ENCODE results near the gene CSNK1G2. TPM values are rescaled to one million over a fixed set of nuclear protein-coding genes. Genes with fewer than 3 reads are reported as not detected.

CSNK1G2 gene
- total RNA-seq (2014; rRNA removed), result 96.0 and 103 TPM in 2 replicates
- 50.1 TPM for polyA plus RNA-seq (2012)

DNA sequence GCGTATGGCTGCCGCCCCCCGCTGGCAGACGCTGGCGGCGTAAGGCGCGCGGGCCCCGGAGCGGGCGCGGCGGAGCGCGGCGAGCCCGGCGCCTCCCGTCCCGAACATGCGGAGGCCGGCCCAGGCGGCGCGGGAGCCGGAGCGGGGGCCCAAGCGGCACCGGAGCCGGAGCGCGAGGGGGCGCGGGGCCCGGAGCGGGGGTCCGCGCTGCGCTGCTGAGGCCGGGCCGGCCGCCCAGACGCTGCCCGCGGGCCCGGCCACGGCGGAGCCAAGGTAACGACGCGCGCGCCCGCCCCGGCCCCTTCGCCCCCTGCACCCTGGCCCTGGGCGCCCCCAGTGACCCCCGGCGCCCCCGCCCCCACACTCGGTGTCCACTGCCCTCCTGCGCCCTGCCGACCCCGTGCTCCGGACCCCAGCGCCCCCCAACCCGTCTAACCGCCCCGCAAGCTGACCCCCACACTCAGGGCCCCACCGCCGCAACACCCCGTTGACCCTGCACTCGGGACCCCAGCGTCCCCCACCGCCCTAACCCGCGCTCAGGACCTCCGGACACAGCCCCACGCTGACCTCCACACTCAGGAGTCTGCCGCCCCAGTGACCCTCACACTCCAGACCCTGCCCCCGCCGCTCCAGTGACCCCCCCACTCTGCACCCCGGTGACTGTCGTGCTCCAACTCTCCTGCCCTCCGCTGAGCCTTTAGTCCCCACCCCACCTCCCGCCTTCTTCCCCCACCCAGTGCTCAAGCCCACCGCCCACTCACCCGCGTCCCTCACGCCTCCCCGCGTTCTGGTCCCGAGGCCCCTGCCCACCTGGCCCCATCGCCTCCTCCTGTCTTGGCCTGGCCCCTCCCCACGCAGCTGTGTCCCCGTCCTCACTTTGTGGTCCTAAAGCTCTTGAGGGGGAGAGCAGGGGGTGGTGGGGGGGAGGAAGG is at the start of gene CSNK1G2:
Gene CSNK1G2, plus strand, starts transcription at position 27 of the 932 bp plus-strand sequence. CDS start 28,601 bp downstream, outside the sequence.
- no peak for DNase-seq (ENCODE audit: low read depth)

DNA sequence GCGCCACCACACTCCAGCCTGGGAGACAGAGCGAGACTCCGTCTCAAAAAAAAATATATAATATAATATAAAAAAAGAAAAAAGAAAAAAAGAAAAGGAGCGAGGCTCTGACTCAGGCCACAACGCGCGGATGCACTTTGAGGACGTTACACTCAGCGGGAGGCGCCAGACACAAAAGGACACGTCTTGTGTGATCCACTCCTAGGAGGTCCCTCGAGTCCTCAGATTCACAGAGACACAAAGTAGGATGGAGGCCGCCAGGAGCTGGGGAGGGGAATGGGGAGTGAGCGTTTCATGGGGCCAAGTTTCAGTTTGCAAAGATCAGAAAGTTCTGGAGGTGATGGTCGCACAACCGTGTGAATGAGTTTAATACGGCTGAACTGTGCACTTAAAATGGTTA is 47.2 kb upstream of the CSNK1G2 start:
- DNase-seq (ENCODE audit: low read depth), result no peak

DNA sequence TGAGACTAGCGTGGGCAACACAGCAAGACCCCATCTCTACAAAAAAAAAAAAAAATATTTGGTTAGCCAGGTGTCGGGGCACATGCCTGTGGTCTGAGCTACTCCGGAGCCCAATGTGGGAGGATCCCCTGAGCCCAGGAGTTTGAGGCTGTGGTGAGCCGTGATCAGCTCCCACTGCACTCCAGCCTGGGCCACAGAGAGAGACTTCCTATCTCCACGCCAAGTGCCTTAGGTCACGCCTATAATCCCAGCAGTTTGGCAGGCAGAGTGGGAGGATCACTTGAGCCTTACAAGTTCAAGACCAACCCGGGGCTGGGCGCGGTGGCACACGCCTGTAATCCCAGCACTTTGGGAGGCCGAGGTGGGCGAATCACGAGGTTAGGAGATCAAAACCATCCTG is 44.5 kb upstream of the CSNK1G2 start:
- no peak for DNase-seq (ENCODE audit: low read depth)

DNA sequence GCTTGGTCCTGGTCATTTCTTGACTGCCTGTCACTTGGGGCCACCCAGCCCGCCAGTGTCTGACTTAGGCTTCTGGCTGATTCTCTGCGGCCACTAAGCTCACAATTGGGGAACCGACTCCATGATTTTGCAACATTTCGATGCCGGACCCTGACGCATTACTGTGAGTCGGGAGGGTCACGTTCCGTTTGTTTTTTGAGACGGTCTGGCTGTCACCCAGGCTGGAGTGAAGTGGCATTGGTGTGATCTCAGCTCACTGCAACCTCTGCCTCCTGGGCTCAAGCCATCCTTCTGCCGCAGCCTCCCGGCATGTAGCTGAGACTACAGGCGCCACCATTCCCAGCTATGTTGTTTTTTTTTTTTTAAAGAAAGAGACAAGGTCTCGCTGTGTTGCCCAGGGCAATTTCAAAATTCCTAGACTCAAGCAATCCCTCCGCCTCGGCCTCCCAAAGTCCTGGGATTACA is 39.0 kb upstream of the CSNK1G2 start:
- DNase-seq (ENCODE audit: low read depth), result no peak

DNA sequence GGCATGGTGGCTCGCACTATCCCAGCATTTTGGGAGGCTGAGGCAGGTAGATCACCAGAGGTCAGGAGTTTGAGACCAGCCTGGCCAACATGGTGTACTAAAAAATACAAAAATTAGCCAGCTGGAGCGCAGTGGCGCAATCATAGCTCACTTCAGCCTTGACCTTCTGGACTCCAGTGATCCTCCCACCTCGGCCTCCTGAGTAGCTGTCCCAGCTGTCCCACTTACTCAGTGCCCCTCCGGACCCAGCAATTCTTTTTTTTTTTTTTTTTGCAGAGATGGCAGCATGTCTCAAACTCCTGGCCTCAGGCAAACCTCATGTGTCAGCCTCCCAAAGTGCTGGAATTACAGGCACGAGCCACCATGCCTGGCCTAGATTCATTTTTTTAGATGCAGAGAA is 38.0 kb upstream of the CSNK1G2 start:
- DNase-seq (ENCODE audit: low read depth), result no peak

DNA sequence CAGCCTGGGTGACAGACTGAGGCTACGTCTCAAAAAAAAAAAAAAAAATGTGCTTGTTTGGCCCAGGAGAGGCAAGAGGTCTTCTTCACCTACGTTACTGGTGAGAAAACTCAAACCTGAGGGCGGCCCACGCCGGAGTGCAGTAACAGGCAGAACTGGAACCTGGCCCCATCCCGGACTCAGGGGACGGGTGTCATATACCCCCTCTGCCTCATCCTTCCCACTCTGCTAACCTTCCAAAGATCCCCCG is 36.2 kb upstream of the CSNK1G2 start:
- DNase-seq (ENCODE audit: low read depth), result no peak

DNA sequence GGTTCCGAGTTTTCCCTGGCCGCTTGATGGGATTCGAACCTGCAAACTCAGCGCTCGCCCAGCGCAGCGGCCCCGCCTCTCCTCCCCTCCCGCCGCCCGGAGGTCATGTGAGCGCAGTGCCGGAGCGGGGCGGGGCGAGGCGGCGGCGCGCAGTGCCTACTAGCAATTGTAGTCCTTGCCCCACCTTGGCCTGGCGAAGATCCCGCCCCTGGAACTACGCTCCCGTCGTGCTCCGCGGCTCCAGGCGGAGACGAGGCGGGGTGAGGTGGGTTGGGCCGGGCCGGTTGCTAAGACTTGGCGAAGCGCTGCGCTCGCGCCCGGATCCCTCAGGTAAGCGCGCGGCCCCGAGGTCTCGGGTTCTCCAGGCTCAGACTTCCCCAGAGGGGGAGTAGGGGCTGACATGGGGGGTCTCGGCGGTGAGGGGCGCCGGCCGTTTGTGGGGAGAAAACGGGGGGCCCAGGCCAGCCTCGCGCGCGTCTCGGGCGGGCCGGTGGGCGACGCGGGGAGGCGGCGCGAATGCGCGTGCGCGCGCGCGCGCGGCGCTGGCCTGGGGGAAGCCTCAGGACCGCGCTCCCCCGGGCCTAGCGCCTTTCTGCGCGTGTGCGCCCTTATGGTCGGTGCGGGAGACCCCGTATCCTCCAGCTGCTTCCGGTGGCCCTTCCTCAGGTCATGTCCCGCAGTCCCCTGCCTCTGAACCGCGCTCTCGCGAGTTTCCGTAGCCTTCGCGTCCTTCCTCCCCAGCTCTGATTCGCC is 35.7 kb upstream of the CSNK1G2 start, which contains the start of the genes ADAT3 and SCAMP4:
Gene ADAT3, plus strand, starts transcription at position 290 of the 753 bp plus-strand sequence. CDS start 6,649 bp downstream, outside the sequence.
Gene SCAMP4, plus strand, starts transcription at position 290 of the 753 bp plus-strand sequence. CDS start 9,621 bp downstream, outside the sequence.
- peak; percentile 97 for DNase-seq (ENCODE audit: low read depth)

DNA sequence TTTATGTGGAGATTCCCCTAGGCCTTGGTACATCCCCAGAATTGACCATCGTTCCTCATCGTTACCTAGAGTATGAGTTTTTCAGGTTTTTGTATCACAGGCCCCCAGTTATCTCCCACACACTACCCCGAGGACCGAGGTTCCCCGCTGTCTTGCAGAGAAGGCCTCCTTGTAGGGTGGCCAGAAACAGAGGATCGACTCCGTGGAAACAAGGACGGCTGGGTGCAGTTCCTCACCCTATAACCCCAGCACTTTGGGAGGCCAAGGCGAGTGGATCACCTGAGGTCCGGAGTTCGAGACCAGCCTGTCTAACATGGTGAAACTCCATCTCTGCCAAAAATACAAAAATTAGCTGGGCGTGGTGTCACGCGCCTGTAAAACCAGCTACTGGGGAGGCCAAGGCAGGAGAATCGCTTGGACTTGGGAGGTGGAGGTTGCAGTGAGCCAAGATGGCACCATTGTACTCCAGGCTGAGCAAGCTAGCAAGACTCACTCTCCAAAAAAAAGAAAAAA is 35.1 kb upstream of the CSNK1G2 start:
- DNase-seq (ENCODE audit: low read depth), result no peak

DNA sequence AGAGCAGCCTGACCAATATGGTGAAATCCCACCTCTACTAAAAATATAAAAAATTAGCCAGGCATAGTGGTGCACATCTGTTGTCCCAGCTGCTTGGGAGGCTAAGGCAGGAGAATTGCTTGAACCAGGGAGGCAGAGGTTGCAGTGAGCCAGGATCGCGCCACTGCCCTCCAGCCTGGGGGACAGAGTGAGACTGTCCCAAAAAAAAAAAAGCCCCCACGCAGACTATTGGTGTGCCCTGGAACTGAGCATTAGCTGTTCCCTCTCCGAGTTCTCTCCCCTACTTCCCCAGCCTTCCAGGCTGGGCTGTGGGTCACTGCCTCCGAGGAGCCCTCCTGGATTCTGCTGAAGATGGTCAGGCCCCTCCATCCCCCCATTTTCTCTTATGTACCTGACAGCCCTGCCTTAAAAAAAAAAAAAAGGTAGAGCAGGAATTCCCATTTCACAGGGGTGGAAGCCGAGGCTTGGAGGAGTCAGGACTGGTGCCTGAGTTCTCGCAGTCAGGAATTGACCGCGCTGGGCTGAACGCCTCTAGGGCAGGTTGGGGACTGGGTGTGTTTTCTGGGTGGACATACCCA is 33.9 kb upstream of the CSNK1G2 start:
- no peak for DNase-seq (ENCODE audit: low read depth)

DNA sequence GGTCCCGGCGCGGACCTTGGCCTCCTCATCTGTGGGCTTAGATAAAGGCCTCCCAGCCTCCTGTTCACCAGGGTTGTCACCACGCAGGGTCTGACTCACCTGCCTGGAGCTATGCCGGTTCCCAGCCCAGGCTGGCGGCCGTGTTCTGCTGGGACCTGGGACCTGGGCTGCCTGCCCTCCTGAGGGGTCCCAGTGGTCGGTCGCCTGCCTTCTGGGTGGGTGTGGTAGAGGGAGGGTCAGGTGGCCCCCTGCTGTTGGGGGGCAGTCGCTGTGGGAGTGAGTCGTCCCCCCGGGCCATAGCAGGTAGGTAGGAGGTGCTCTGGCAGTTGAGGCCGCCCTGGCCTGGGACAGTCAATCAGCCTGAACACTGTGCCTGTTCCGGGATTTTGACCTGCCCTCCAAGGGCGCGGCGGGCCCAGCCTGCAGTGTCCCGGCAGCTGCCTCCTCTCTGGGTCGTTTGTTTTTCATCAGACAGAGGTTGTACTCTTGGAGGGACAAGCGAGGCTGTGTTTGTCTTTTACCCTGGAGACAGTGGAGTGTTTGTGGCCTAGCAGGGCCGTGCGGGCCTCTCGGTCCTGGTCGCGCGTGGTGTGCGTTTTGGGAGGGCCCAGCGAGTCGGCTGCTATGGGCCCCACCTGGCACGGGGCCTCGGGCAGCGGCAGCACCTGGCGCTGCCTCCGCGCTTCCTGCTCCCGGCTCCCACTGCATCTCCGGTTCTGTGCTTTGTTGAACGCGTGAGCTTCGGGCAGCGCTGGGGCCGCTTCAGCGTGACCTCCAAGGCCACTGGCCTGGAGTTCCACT is 33.2 kb upstream of the CSNK1G2 start:
- DNase-seq (ENCODE audit: low read depth), result no peak

DNA sequence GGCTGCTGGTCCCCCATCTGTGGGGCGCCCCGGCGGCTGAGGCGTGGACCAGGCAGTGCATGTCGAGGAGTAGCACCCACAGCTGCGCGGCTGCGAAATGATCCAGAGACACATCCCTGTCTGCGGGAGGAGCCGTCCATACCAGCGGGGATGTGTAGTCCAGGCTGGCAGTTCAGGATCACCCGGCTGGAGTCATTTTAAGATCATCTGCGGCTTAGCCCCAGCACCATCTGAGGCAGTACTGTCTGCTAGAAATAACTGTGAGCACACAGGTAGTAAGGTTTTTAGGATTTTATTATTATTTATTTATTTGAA is 32.7 kb upstream of the CSNK1G2 start:
- DNase-seq (ENCODE audit: low read depth), result no peak

DNA sequence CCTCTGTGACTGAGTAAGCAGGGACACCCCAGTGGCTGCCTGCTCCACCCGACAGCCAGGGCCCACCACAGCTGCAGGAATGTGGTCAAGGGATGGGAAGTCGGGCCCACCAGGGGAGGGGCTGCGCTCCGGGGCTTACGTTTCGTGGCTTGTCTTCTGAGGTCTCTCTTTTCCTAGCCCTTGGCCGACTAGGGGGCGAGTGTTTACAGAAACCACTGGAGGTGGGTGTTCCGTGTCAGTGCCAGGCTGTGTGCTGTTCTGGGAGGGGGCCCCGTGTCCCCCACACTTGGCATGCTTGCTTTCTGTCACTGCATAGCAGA is 31.3 kb upstream of the CSNK1G2 start:
- no peak for DNase-seq (ENCODE audit: low read depth)

DNA sequence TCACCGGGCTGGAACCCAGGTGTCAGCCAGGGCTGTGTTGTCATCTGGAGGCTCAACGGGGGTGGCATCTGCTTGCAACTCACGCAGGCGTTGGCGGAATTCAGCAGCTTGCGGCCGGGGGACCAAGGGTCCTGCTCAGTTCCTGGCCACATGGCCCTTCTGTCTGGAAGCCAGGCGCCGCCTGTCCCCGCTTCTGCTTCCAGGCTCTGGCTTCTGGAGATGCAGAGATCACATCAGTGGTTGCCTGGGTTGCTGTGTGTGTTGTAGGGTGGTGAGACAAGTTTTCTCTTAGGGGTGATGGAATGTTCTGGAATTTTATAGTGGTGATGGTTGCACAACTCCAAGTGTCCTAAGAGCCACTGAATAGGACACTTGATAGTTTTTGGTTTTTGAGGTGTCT is 30.8 kb upstream of the CSNK1G2 start:
- DNase-seq (ENCODE audit: low read depth), result peak; percentile 43

DNA sequence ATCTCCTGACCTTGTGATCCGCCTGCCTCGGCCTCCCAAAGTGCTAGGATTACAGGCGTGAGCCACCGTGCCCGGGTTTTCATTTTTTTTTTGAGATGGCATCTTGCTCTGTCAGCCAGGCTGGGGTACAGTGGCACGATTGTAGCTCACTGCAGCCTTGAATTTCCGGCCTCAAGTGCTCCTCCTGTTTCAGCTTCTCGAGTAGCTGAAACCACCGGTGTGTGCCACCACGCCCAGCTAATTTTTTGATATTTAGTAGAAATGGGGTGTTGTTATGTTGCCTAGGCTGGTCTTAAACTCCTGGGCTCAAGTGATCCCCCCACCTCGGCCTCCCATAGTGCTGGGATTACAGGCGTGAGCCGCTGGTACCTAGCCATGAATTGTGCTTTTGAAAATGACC is 29.9 kb upstream of the CSNK1G2 start:
- DNase-seq (ENCODE audit: low read depth), result no peak

DNA sequence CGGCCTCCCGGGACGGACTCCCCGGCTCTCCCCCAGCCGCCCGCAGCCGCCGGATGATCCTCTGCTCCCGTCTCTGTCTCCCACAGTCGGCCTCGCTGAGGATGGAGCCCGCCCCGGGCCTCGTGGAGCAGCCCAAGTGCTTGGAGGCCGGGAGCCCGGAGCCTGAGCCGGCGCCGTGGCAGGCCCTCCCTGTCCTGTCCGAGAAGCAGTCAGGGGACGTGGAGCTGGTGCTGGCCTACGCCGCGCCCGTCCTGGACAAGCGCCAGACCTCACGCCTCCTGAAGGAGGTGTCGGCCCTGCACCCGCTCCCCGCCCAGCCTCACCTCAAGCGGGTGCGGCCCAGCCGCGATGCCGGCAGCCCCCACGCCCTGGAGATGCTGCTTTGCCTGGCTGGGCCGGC is 29.0 kb upstream of the CSNK1G2 start:
- DNase-seq (ENCODE audit: low read depth), result no peak

DNA sequence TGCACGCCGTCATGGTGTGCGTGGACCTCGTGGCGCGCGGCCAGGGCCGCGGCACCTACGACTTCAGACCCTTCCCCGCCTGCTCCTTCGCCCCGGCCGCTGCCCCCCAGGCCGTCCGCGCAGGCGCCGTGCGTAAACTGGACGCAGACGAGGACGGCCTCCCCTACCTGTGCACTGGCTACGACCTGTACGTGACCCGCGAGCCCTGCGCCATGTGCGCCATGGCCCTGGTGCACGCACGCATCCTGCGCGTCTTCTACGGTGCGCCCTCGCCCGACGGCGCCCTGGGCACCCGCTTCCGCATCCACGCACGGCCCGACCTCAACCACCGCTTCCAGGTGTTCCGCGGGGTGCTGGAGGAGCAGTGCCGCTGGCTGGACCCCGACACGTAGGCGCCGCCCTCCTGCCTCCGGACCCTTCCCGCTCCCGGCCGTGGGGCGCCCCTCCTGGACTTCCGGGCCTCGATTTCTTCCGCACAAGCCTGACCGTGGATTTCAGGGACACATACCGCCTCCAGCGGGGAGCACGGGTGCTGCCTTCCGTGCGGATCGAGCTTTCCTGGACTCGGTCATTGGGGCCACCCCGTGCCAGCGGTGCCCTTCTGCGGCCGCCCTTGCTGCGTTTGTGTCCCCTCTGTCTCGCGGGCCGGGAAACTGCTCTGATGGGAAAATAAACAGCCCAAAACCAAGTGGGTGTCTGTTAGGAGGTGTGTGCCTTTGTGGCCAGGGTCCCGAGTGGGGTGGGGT is 28.0 kb upstream of the CSNK1G2 start:
- DNase-seq (ENCODE audit: low read depth), result no peak

DNA sequence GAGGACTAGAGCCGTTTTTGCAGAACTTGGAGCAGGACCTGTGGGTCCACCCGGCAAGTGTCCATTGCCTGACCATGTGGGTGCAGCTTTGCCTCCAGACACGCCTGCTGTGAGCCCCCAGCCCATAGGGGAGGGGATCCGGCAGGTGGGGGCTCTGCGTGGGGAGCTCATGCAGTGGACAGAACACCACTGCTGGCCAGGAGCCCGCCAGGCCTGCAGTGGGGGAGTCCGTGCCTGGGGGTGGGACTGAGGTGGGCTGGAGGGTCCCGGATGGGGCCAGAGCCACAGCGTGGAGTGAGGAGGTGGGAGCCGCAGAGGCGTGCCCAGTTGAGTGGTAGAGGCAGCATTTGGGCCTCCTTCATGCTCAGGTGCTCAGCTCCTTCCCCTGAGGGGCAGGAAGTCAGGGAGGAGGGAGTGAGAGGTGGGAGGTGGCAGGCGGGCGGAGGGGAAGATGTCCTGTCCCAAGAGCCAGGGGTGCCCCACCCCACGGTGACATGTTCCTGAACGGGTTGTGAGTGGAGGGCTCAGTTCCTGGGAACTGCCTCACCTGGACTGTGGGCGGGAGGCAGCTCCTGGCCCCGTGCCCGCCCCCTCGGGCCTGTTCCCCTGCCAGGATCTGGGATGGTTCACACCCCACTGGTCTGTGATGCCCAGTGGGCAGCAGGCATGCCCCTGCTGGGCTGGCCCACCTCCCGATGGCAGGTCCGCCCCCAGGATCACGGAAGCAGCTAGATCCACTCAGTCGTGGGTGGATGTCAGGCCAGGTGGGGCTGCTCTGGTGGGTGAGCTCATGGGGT is 27.0 kb upstream of the CSNK1G2 start:
- DNase-seq (ENCODE audit: low read depth), result no peak

DNA sequence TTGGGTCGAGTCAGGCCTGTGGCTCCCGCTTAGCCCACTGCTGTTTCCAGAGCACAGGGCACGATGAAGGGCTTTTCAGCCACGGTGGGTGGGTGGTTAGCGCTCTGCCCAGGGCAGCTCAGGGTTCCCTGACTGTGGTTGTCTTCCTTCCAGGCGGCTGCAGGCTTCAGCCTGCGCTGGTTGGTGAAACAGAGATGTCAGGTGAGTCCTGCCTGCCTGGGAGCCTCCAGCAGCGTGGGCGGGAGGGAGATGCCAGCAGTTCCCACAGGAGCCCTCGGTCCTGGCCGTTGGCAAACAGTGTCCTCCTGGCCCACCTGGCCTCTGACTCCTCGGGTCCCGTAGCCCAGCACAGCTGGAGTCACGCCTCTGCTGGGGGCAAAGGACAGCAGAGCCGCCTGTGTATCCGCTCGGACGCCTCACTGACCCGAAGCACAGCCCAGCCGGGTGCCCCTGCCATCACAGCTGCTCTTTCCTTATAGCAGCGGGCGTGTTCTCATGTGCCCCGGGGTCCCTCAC is 26.1 kb upstream of the CSNK1G2 start:
- DNase-seq (ENCODE audit: low read depth), result no peak

DNA sequence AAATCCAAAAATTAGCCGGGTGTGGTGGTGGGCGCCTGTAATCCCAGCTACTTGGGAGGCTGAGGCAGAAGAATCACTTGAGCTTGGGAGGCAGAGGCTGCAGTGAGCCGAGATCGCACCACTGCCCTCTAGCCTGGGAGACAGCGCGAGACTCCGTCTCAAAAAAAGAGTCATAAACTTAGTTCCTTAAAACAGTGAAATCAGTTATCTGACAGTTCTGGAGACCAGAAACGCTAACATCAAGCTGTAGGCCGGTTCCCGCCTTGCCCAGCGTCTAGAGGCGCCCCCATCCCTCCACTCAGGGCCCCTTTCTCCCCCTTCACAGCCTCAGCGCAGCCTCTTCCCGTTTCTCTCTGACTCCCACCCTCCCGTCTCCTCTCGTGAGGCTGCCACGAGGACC is 23.8 kb upstream of the CSNK1G2 start:
- DNase-seq (ENCODE audit: low read depth), result no peak

DNA sequence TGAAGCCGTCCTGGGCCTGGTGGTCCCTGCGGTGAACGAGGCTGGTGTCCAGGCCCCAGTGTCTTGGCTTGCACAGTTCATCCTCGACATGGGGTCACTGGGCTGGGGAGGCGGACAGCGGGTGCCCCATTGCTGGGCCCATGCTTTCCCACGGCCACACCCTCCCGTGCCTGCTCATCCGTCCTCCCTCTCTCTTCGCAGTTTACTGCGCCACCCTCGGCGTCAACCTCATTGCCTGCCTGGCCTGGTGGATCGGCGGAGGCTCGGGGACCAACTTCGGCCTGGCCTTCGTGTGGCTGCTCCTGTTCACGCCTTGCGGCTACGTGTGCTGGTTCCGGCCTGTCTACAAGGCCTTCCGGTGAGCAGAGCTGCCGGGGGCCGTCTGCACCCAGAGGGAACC is 23.0 kb upstream of the CSNK1G2 start:
- no peak for DNase-seq (ENCODE audit: low read depth)

All from LHCN-M2 (cell line).